ENCODE data around the gene RNF5.

Gene RNF5

GRCh38 chr6:32213649-32214048 is 35.4 kb downstream of the RNF5 start:
- DNase-seq = peak; percentile 28

- peak; percentile 1 for DNase-seq
Measured at GRCh38 chr6:32214126-32214525, 35.9 kb downstream of the RNF5 start.

GRCh38 chr6:32215617-32216016 is 37.4 kb downstream of the RNF5 start:
- no peak for DNase-seq

GRCh38 chr6:32216285-32216684 is 38.1 kb downstream of the RNF5 start:
- DNase-seq = no peak

- no peak for DNase-seq
Measured at GRCh38 chr6:32216998-32217397, 38.8 kb downstream of the RNF5 start.

GRCh38 chr6:32218167-32218566 is 40.0 kb downstream of the RNF5 start:
- no peak for DNase-seq

- no peak for DNase-seq
Measured at GRCh38 chr6:32220021-32220420, 41.8 kb downstream of the RNF5 start.

GRCh38 chr6:32222333-32223230 is 44.4 kb downstream of the RNF5 start:
- no peak for DNase-seq

GRCh38 chr6:32223258-32224235 is 45.3 kb downstream of the RNF5 start, which contains the start of gene NOTCH4:
NOTCH4 (minus strand) TSS chr6:32224067; CDS start chr6:32223928, 139 bp downstream.
- DNase-seq = no peak

- DNase-seq = no peak
Measured at GRCh38 chr6:32224696-32225095, 46.5 kb downstream of the RNF5 start.

- no peak for DNase-seq
Measured at GRCh38 chr6:32226434-32226833, 48.2 kb downstream of the RNF5 start.

Data from right forelimb (tissue), 1 donor.